ENCODE measurements around the gene GALNT9.

Gene GALNT9

DNA sequence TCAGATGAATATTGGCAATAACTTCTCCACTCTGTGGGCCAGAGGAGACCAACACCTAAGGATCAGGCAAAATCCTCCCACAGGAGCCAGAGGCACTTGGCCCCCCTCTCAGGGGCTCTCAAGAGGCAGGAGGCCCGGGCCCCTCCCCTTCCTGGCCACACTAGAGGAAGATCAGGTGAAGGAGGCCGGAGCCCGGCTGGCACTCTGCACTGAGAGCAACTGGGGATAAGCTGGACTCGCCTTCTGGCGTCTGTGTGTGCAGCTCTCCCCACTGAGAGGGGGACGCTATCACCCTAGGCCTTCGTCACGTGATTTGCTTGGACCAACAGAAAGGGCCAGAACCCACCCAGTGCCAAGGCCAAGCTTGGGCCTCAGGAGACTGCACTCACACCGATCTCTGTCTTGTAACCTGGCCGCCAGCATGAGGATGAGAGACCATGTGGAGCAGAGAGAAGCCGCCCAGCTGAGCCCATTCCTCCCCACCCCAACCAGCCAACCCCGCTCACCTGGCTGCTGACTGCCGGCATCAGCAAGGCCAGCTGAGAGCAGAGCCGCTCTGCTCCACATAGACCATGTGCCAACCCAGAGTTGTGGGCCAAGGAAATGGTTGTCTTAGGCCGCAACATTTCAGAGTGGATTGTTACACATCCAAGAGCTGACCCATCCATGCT lies 121.1 kb downstream of the GALNT9 start:
- TF ChIP-seq ZFP3 (CRISPR knock-in tag; IDR thresholded peaks at IDR 0.05), result no peak
- TF ChIP-seq TCF4 (CRISPR knock-in tag; IDR thresholded peaks at IDR 0.05; ENCODE audit: borderline replicate concordance), result no peak
- TF ChIP-seq RARB (CRISPR knock-in tag; IDR thresholded peaks at IDR 0.05), result no peak
- TF ChIP-seq GLIS3 (CRISPR knock-in tag; IDR thresholded peaks at IDR 0.05), result no peak
- TF ChIP-seq, protein P1, sequence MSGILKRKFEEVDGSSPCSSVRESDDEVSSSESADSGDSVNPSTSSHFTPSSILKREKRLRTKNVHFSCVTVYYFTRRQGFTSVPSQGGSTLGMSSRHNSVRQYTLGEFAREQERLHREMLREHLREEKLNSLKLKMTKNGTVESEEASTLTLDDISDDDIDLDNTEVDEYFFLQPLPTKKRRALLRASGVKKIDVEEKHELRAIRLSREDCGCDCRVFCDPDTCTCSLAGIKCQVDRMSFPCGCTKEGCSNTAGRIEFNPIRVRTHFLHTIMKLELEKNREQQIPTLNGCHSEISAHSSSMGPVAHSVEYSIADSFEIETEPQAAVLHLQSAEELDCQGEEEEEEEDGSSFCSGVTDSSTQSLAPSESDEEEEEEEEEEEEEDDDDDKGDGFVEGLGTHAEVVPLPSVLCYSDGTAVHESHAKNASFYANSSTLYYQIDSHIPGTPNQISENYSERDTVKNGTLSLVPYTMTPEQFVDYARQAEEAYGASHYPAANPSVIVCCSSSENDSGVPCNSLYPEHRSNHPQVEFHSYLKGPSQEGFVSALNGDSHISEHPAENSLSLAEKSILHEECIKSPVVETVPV (CRISPR knock-in tag; IDR thresholded peaks at IDR 0.05), result no peak
- TF ChIP-seq ISL1 (CRISPR knock-in tag; IDR thresholded peaks at IDR 0.05), result no peak
- no peak for TF ChIP-seq ZNF70 (CRISPR knock-in tag; IDR thresholded peaks at IDR 0.05)
- no peak for TF ChIP-seq ZC3H10 (CRISPR knock-in tag; IDR thresholded peaks at IDR 0.05)
- no peak for TF ChIP-seq ARNTL (CRISPR knock-in tag; IDR thresholded peaks at IDR 0.05; ENCODE audit: borderline replicate concordance, low read depth)
- no peak for TF ChIP-seq ZNF8 (CRISPR knock-in tag; IDR thresholded peaks at IDR 0.05)
- TF ChIP-seq, protein P2, sequence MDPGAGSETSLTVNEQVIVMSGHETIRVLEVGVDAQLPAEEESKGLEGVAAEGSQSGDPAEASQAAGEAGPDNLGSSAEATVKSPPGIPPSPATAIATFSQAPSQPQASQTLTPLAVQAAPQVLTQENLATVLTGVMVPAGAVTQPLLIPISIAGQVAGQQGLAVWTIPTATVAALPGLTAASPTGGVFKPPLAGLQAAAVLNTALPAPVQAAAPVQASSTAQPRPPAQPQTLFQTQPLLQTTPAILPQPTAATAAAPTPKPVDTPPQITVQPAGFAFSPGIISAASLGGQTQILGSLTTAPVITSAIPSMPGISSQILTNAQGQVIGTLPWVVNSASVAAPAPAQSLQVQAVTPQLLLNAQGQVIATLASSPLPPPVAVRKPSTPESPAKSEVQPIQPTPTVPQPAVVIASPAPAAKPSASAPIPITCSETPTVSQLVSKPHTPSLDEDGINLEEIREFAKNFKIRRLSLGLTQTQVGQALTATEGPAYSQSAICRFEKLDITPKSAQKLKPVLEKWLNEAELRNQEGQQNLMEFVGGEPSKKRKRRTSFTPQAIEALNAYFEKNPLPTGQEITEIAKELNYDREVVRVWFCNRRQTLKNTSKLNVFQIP (CRISPR knock-in tag; IDR thresholded peaks at IDR 0.05; ENCODE audit: borderline replicate concordance, low read depth), result no peak
- TF ChIP-seq ZNF565 (CRISPR knock-in tag; conservative IDR thresholded peaks at IDR 0.05; ENCODE audit: low read depth), result no peak
- TF ChIP-seq TOX (CRISPR knock-in tag; IDR thresholded peaks at IDR 0.05; ENCODE audit: borderline replicate concordance), result no peak
- TF ChIP-seq SNAI2 (CRISPR knock-in tag; IDR thresholded peaks at IDR 0.05), result no peak
- TF ChIP-seq ZFP30 (CRISPR knock-in tag; IDR thresholded peaks at IDR 0.05), result no peak
- no peak for TF ChIP-seq ESRRG (CRISPR knock-in tag; IDR thresholded peaks at IDR 0.05)
- TF ChIP-seq, protein P3, sequence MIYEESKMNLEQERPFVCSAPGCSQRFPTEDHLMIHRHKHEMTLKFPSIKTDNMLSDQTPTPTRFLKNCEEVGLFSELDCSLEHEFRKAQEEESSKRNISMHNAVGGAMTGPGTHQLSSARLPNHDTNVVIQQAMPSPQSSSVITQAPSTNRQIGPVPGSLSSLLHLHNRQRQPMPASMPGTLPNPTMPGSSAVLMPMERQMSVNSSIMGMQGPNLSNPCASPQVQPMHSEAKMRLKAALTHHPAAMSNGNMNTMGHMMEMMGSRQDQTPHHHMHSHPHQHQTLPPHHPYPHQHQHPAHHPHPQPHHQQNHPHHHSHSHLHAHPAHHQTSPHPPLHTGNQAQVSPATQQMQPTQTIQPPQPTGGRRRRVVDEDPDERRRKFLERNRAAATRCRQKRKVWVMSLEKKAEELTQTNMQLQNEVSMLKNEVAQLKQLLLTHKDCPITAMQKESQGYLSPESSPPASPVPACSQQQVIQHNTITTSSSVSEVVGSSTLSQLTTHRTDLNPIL (CRISPR knock-in tag; IDR thresholded peaks at IDR 0.05; ENCODE audit: low read depth), result no peak
- no peak for ATAC-seq

DNA sequence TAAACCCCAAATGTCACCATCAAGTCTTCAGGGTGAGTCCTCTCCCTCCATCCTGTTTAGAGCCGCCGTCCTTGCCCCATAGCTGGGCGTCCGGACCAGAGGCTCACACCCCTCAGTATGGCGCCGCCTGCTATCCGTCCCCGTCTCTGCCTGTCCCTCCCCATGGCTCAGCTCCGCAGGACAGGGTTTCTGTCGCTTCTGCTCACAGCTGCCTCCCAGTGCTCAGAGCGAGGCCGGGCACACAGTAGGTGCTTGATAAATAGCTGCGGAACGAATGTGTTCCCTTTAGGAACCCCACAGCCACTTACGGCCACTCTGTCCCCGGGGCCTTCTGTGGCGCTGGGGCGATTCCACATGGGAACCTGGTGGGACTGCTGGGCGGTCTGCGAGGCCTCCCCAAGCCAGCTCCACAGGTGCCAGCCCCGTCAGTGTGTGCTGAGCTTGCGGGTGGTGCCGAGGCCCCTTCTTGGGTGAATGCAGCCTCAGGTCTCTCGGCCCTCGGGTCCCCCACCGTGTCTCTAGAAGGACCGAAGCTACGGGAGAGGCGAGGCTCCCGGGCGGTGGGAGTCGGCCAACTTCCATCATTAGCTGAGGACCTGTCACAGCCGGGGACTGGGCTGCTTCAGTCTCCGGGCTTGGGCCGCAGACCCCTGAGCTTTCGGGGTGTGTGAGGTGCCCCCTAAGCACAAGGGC lies 122.2 kb downstream of the GALNT9 start:
- TF ChIP-seq, protein P1 (CRISPR knock-in tag; IDR thresholded peaks at IDR 0.05), result no peak
- ATAC-seq, result no peak

DNA sequence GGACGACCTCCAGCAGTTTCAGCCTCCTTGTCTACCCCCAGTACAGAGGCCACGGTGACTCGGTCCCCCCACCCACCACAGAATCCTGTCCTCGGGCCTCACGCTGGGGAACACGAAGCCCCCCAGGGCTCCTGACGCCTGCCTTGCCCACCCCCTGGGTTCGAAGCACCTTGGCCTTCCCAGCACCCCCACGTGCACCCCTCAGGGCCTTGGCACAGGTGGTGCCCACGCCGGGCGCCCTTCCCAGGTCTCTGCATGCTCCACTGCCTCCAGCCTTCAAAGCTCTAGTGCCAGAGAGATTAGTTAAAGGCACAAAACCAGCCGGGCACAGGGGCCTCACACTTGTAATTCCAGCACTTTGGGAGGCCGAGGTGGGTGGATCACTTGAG lies 123.3 kb downstream of the GALNT9 start:
- TF ChIP-seq, protein P4, sequence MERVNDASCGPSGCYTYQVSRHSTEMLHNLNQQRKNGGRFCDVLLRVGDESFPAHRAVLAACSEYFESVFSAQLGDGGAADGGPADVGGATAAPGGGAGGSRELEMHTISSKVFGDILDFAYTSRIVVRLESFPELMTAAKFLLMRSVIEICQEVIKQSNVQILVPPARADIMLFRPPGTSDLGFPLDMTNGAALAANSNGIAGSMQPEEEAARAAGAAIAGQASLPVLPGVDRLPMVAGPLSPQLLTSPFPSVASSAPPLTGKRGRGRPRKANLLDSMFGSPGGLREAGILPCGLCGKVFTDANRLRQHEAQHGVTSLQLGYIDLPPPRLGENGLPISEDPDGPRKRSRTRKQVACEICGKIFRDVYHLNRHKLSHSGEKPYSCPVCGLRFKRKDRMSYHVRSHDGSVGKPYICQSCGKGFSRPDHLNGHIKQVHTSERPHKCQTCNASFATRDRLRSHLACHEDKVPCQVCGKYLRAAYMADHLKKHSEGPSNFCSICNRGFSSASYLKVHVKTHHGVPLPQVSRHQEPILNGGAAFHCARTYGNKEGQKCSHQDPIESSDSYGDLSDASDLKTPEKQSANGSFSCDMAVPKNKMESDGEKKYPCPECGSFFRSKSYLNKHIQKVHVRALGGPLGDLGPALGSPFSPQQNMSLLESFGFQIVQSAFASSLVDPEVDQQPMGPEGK (CRISPR knock-in tag; IDR thresholded peaks at IDR 0.05; ENCODE audit: borderline replicate concordance), result no peak
- TF ChIP-seq, protein P3 (CRISPR knock-in tag; IDR thresholded peaks at IDR 0.05; ENCODE audit: low read depth), result no peak
- no peak for TF ChIP-seq ZNF8 (CRISPR knock-in tag; IDR thresholded peaks at IDR 0.05)
- no peak for TF ChIP-seq ARNTL (CRISPR knock-in tag; IDR thresholded peaks at IDR 0.05; ENCODE audit: borderline replicate concordance, low read depth)
- TF ChIP-seq, protein P2 (CRISPR knock-in tag; IDR thresholded peaks at IDR 0.05; ENCODE audit: borderline replicate concordance, low read depth), result no peak
- TF ChIP-seq TOX (CRISPR knock-in tag; IDR thresholded peaks at IDR 0.05; ENCODE audit: borderline replicate concordance), result no peak
- TF ChIP-seq, protein P5, sequence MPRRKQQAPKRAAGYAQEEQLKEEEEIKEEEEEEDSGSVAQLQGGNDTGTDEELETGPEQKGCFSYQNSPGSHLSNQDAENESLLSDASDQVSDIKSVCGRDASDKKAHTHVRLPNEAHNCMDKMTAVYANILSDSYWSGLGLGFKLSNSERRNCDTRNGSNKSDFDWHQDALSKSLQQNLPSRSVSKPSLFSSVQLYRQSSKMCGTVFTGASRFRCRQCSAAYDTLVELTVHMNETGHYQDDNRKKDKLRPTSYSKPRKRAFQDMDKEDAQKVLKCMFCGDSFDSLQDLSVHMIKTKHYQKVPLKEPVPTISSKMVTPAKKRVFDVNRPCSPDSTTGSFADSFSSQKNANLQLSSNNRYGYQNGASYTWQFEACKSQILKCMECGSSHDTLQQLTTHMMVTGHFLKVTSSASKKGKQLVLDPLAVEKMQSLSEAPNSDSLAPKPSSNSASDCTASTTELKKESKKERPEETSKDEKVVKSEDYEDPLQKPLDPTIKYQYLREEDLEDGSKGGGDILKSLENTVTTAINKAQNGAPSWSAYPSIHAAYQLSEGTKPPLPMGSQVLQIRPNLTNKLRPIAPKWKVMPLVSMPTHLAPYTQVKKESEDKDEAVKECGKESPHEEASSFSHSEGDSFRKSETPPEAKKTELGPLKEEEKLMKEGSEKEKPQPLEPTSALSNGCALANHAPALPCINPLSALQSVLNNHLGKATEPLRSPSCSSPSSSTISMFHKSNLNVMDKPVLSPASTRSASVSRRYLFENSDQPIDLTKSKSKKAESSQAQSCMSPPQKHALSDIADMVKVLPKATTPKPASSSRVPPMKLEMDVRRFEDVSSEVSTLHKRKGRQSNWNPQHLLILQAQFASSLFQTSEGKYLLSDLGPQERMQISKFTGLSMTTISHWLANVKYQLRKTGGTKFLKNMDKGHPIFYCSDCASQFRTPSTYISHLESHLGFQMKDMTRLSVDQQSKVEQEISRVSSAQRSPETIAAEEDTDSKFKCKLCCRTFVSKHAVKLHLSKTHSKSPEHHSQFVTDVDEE (CRISPR knock-in tag; IDR thresholded peaks at IDR 0.05), result no peak
- no peak for TF ChIP-seq PPARA (CRISPR knock-in tag; IDR thresholded peaks at IDR 0.05; ENCODE audit: borderline replicate concordance)
- TF ChIP-seq BACH2 (CRISPR knock-in tag; IDR thresholded peaks at IDR 0.05; ENCODE audit: borderline replicate concordance), result no peak
- TF ChIP-seq GLIS3 (CRISPR knock-in tag; IDR thresholded peaks at IDR 0.05), result no peak
- TF ChIP-seq ZFP30 (CRISPR knock-in tag; IDR thresholded peaks at IDR 0.05), result no peak
- no peak for TF ChIP-seq ISL1 (CRISPR knock-in tag; IDR thresholded peaks at IDR 0.05)
- no peak for TF ChIP-seq ZNF565 (CRISPR knock-in tag; conservative IDR thresholded peaks at IDR 0.05; ENCODE audit: low read depth)
- TF ChIP-seq TCF4 (CRISPR knock-in tag; IDR thresholded peaks at IDR 0.05; ENCODE audit: borderline replicate concordance), result no peak
- ATAC-seq, result no peak
